OCI-LY3 (cell line): ENCODE data around the gene CAPG.

Experiments
- H2AFZ ChIP-seq: fragments of 200-600, 300-600 bp; shearing (Covaris generic); 2 replicates; pipeline ENCODE4 v1.6.0; 2014; ENCODE audit warnings: antibody characterized with exemption, low read depth, low read length
- H3K27ac ChIP-seq: fragments of 200-600, 300-600 bp; sonication (generic); 2 replicates; pipeline ENCODE4 v1.5.1; 2014; ENCODE audit warnings: mild to moderate bottlenecking, low read length, moderate library complexity, mixed read lengths
- H3K27me3 ChIP-seq: fragments of 200-600, 300-600 bp; sonication (generic); 2 replicates; pipeline ENCODE4 v1.6.1; 2014; ENCODE audit warnings: low read depth, low read length, mixed read lengths
- H3K36me3 ChIP-seq: fragments of 200-600, 300-600 bp; sonication (generic); replicated peaks from 2 replicates; pipeline ENCODE3; 2014; ENCODE audit warnings: low read depth, low read length, mixed read lengths
- H3K4me1 ChIP-seq: fragments of 300-600, 200-600 bp; sonication (generic); 2 replicates; pipeline ENCODE4 v1.6.1; 2014; ENCODE audit warnings: low read length, mixed read lengths
- H3K4me2 ChIP-seq: fragments of 200-600, 300-600 bp; sonication (generic); 2 replicates; pipeline ENCODE4 v1.6.1; 2014; ENCODE audit warnings: low read length, mixed read lengths
- H3K4me3 ChIP-seq: fragments of 300-600, 200-600 bp; sonication (generic); 2 replicates; pipeline ENCODE4 v1.5.1; 2014; ENCODE audit warnings: antibody characterized with exemption, mild to moderate bottlenecking, low read length, moderate library complexity
- H3K79me2 ChIP-seq: fragments of 300-600, 200-600 bp; shearing (Covaris generic); 2 replicates; pipeline ENCODE4 v1.6.1; 2014; ENCODE audit warnings: mild to moderate bottlenecking, low read length, mixed read lengths
- H3K9ac ChIP-seq: fragments of 300-600, 200-600 bp; shearing (Covaris generic); 2 replicates; pipeline ENCODE4 v1.6.0; 2014; ENCODE audit warnings: mild to moderate bottlenecking, low read length, moderate library complexity
- H3K9me3 ChIP-seq: fragments of 200-600, 300-600 bp; shearing (Covaris generic); 2 replicates; pipeline ENCODE4 v1.6.1; 2014; ENCODE audit warnings: low read length, mixed read lengths; ENCODE audit not compliant: insufficient read depth
- H4K20me1 ChIP-seq: fragments of 200-600, 300-600 bp; sonication (generic); 2 replicates; pipeline ENCODE4 v1.6.1; 2016; ENCODE audit warnings: low read length, mixed read lengths; ENCODE audit not compliant: insufficient read depth
- CTCF ChIP-seq: fragments of 200-600, 300-600 bp; sonication (generic); IDR thresholded peaks from 2 replicates; pipeline ENCODE4 v1.5.1; 2014; ENCODE audit warnings: antibody characterized with exemption, low read length, low read depth
- EZH2phosphoT487 ChIP-seq: fragments of 200-600 bp; shearing (Covaris generic); IDR thresholded peaks from 2 replicates; pipeline ENCODE4 v1.6.1; 2018; ENCODE audit warnings: antibody characterized with exemption, mixed run types, low read depth

Gene CAPG

GRCh38 chr2:85396531-85397470, 13.4 kb downstream of the CAPG start:
- Histone ChIP-seq H3K9me3 (no peaks in the 10 kb centered on the region), H3K36me3 (no peaks in the 10 kb centered on the region), H3K9ac (no peak overlapping the region), H4K20me1 (no peaks in the 10 kb centered on the region), H3K27ac (no peak overlapping the region), H2AFZ (no peak overlapping the region), H3K4me3 (no peak overlapping the region), H3K79me2 (no peaks in the 10 kb centered on the region), H3K27me3 (no peaks in the 10 kb centered on the region), H3K4me2 (no peak overlapping the region), H3K4me1 (peaks cover 20% of the 10 kb centered on the region)
- no peak for TF ChIP-seq EZH2phosphoT487
- no peak for TF ChIP-seq CTCF

- H3K27ac ChIP-seq: no peak overlapping the region
- H3K9ac ChIP-seq: no peak overlapping the region
- H3K4me1 ChIP-seq: peaks cover 25% of the 10 kb centered on the region
- no peaks in the 10 kb centered on the region for H3K79me2 ChIP-seq
- no peak for TF ChIP-seq EZH2phosphoT487
- no peak for TF ChIP-seq CTCF
- no peaks in the 10 kb centered on the region for H3K9me3 ChIP-seq
- no peak overlapping the region for H3K4me2 ChIP-seq
- H2AFZ ChIP-seq: no peak overlapping the region
- no peaks in the 10 kb centered on the region for H3K36me3 ChIP-seq
- no peaks in the 10 kb centered on the region for H4K20me1 ChIP-seq
- no peak overlapping the region for H3K4me3 ChIP-seq
- H3K27me3 ChIP-seq: no peaks in the 10 kb centered on the region
These were observed 14.2 kb downstream of the CAPG start for GRCh38 chr2:85395912-85396475.

- no peak overlapping the region for H3K27ac ChIP-seq
- H3K4me2 ChIP-seq: no peak overlapping the region
- H3K4me1 ChIP-seq: peaks cover 25% of the 10 kb centered on the region
- TF ChIP-seq EZH2phosphoT487: no peak
- no peak for TF ChIP-seq CTCF
- no peaks in the 10 kb centered on the region for H3K79me2 ChIP-seq
- H3K9me3 ChIP-seq: no peaks in the 10 kb centered on the region
- H4K20me1 ChIP-seq: no peaks in the 10 kb centered on the region
- H3K36me3 ChIP-seq: no peaks in the 10 kb centered on the region
- H3K4me3 ChIP-seq: no peak overlapping the region
- no peak overlapping the region for H2AFZ ChIP-seq
- no peak overlapping the region for H3K9ac ChIP-seq
- H3K27me3 ChIP-seq: no peaks in the 10 kb centered on the region
These were observed 15.2 kb downstream of the CAPG start for GRCh38 chr2:85394976-85395375.

GRCh38 chr2:85394261-85394681, 15.9 kb downstream of the CAPG start:
- no peaks in the 10 kb centered on the region for H3K27me3 ChIP-seq
- no peak overlapping the region for H3K9ac ChIP-seq
- TF ChIP-seq CTCF: no peak
- no peak for TF ChIP-seq EZH2phosphoT487
- H3K36me3 ChIP-seq: no peaks in the 10 kb centered on the region
- no peaks in the 10 kb centered on the region for H3K9me3 ChIP-seq
- H3K4me1 ChIP-seq: peaks cover 25% of the 10 kb centered on the region
- no peak overlapping the region for H3K4me2 ChIP-seq
- no peaks in the 10 kb centered on the region for H4K20me1 ChIP-seq
- H3K4me3 ChIP-seq: no peak overlapping the region
- no peak overlapping the region for H2AFZ ChIP-seq
- no peaks in the 10 kb centered on the region for H3K79me2 ChIP-seq
- H3K27ac ChIP-seq: no peak overlapping the region
